Fibroblast of skin of right quadriceps (primary cell): Measurements from ENCODE around the gene RAB3A.
"Not testable (repeated sequence)": the region's sequence is repeated elsewhere in the genome, so short reads cannot be mapped to it uniquely, and the experiment has no call there.

Source experiments
- DNase-seq: peaks from one replicate; pipeline ENCODE4 v3.0.0-alpha.2; 2013

Gene RAB3A

DNA sequence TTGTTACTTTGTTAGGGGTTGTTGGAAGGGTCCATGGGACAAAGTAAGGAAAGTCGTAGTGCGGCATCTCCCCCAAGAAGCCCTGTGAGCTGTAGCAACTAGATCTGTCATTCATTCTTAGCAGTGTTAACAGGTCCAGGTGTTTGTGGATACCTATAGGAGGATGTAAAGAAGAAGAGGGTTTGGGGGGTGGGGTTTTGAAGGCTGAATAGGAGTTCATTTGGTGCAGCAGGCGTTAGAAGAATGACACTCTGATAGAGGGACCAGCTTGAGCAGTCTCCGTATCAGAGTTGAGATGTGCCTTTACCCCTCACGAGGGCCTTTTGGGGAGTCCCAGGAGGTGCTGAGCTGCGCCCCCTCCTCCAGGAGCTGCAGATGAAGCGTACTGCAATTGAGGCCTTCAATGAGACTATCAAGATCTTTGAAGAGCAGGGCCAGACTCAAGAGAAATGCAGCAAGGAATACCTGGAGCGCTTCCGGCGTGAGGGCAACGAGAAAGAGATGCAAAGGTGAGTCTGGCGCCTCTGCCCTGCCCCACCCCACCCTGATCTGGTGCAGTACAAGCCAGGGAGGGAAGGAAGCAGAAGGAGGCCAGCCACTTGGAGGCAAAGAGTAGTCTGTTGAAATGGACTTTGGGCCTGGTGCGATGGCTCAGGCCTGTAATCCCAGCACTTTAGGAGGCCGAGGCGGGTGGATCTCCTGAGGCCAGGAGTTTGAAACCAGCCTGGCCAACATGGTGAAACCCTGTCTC is 37.9 kb downstream of the RAB3A start:
- no peak for DNase-seq

DNA sequence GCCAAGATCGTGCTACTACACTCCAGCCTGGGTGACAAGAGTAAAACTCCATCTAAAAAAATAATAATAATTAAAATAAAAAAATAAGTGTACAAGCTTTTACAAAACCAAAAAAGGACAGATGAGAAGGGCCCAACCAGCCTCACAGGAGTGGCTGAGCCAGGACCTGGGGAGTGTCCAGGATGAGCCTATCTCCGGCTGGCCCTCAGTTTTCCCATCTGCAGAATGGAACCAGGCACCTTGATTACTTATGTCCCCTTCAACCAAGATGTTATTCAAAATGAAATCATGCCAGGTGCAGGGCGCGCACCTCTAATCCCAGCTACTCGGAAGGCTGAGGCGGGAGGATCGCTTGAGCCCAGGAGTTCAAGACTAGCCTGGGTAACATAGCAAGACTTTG is 39.8 kb downstream of the RAB3A start:
- no peak for DNase-seq

DNA sequence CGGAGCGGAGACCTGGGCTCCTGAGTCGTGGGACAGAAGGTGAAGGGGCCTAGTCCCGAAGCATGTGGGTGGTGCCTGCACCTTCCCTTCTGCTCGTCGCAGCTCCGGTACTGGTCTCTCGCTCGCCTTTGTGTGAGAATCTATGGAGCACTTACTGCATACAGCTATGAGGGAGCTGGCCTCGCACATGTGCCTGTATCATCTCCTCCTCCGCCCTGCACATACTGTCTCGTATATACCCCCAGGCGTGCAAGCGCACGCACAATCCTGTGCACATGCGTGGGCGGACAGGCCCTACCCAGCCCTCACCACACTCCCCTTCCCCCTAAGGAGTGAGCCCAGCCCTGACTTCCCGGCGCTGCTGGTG is 42.2 kb downstream of the RAB3A start:
- no peak for DNase-seq

DNA sequence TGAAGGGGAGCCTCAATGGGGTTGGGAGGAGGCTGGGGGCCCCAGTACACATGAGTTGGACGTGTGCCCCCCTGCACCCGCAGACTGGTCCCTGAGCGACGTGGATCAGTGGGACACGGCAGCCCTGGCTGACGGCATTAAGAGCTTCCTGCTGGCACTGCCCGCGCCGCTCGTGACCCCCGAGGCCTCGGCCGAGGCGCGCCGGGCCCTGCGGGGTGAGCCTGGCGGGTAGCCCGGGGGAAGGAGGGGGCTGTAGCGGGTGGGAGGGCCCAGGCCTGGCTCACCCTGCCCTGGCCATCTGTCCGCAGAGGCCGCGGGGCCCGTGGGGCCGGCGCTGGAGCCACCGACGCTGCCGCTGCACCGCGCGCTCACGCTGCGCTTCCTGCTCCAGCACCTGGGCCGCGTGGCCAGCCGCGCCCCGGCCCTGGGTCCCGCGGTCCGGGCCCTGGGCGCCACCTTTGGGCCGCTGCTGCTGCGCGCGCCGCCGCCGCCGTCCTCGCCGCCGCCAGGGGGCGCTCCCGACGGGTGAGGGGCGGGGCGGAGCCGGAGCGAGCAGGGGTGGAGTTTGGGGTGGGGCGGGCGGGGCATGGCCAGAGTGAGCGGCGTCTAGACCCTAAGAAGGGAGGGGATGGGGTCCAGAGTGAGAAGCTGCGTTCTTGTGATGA is 42.7 kb downstream of the RAB3A start:
- DNase-seq: peak; percentile 59

DNA sequence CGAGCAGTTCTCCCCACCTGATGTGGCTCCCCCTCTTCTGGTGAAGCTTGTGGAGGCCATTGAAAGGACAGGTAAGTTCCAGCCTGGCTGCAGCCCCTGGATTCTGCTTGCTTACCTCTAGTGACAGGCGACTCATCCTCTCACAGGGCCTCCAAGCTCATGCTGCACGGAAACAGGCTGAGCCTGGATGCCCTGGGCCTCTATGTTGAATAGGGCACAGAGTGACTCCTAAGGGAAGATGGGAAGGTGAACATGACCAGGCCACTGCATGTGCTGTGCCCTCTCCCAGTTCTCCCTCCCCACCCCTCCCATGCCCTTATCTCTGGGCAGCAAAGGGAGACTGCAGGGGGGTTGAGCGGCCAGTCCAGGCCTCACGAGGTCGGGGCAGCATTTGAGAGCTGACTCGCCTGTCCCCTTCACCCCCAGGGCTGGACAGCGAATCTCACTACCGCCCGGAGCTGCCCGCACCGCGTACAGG is 43.3 kb downstream of the RAB3A start:
- DNase-seq: no peak

DNA sequence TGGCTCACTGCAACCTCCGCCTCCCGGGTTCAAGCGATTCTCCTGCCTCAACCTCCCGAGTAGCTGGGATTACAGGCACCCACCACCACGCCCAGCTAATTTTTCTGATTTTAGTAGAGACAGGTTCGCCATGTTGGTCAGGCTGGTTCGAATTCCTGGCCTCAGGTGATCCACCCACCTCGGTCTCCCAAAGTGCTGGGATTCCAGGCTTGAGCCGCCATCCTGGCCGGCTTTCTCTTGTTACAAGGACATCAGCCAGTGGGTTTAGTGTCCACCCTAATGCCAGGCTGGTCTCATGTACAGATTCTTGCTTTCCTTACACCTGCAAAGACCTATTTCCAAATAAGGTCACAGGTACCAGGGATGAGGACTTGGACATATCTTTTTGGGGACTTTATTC is 44.0 kb downstream of the RAB3A start:
- DNase-seq: no peak

DNA sequence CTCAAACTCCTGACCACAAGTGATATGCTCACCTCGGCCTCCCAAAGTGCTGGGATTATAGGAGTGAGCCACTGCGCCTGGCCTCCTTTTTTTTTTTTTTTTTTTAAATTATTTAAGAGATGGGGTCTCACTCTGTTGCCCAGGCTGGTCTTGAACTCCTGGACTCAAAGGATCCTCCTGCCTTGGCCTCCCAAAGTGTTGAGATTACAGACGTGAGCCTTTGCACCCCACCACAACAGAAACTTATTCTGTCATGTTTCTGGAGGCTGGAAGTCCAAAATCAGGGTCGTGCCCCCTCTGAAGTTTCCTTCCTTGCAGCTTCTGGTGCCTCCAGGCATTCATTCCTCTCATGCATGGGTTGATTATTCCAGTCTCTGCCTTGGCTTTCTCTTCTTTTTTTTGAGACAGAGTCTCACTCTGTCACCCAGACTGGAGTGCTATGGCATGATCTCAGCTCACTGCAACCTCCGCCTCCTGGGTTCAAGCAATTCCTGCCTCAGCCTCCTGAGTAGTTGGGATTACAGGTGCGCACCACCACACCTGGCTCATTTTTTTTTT is 44.7 kb downstream of the RAB3A start:
- DNase-seq: not testable (repeated sequence)

DNA sequence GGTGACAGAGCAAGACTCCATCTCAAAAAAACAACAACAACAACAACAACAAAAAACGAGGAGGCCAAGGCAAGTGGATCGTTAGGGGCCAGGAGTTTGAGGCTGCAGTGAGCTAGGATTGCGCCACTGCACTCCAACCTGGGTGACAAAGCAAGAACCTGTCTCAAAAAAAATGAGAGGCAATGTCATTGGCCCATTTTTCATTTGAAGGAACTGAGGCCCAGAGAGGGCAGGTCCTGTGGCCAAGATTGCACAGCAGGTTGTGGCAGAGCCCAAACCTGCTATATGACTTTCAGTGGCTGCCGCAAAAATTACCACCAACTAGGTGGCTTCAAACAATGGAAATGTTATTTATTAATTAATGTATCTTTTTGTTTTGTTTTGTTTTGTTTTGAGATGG is 45.4 kb downstream of the RAB3A start:
- no peak for DNase-seq

DNA sequence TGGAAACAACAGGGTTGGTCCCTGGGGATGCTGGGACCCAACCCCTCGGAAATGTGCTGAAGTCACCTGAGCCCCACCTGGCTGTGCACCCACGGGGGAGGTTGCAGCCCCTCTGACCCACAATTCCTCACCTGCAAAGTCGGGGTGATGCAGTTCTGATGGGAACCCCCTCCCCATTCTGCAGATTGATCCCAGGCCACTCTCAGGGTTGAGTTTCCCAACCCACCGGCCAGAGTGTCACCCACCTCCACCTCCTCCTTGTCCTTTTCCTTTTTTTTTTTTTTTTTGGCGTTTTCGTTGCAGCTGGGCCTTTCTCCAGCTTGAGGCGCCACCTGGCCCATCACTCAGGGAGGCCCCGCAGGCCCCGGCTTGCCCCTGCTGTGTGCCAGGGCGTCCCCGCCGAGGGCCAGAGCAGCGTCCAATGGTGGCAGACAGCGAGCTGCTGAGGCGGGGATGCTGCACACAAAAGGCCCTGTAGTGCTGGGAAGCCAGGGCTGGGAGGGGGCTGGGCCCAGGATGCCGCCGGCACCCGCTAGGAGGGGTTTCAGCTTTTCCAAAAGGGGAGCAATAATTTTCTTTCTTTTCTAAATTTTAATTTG is 46.3 kb downstream of the RAB3A start:
- DNase-seq: no peak

DNA sequence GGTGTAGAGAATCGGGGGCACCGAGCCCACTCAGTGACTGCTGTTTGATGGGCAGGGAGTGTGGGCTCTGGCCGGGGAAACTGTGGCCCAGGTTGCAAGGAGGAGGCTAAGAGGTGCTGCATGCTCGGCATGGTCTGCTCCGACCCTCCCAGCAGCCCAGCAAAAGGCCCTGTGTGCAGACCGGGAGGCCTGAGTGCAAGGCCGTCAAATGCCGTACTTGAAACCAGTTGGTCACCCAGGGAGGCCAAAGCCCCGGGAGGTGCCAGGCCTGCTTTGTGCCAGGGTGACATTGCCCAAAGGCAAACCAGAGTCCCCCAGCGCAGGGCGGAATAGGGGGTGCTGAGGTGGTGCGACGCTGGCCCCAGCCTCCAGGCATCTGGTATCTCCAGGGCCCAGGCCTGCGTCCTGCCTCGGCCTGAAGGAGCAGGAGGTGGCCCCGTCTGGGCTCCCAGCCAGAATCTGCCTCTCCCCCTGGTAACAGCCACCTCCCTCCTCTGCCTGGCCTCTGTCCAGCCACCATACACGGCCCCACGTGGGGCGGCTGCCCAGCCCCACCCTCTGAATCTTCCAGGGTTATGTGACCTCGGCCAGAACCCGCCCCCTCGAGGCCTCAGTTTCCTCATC is 46.9 kb downstream of the RAB3A start:
- peak; percentile 59 for DNase-seq

DNA sequence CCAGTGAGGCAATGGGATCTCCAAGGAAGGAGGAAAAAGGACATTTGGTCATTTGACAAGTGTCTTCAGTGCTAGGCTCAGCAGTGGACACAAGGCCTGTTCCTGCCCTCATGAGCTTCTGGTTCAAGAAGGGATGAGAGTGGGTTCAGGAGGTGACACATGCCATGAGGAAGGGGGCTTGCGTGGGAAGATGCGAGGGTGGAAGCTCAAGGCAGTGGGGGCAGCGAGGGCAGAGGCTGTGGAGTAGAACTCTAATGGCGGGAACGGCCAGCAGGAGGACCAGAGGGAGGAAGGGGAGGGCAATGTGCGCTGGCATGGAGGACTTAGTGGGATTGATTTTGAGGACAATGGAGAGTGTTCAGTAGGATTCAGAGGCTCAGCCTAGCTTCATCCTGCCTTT is 47.6 kb downstream of the RAB3A start:
- DNase-seq: no peak

DNA sequence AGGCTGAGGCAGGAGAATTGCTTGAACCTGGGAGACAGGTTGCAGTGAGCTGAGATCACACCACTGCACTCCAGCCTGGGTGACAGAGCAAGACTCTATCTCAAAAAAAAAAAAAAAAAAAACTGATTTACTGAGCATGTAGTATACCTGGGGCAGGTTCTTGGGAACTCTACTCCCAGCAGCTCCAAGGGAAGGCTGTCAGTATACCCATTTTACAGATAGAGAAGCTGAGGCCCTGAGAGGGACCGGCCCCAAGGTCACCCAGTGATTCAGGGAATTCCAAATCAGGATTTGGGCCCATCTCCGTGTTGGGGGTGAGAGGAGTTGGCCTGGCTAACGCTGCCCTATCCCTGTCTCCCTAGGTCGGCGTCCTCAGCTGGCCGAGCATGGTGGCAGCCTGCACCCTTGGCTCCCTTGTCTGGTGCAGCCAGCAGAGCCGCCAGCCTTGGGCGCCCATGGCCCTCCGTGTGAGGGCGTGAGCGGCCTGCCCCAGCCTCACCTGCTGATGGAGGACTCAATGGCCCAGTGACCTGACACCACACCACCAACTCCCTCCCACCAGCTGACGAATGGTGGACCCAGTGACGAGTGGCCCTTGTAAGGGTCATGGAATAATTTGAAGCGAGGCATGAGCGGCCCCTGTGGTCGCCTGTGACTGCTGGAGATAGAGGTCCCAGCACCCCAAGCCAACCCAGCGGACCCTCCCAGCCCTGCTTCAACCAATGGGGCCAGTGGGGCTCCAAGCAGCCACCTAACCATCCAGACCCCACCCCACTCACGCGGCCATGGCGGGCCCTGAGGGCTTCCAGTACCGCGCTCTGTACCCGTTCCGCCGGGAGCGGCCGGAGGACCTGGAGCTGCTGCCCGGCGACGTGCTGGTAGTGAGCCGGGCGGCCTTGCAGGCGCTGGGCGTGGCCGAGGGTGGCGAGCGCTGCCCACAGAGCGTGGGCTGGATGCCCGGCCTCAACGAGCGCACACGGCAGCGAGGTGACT is 48.5 kb downstream of the RAB3A start:
- DNase-seq: no peak

DNA sequence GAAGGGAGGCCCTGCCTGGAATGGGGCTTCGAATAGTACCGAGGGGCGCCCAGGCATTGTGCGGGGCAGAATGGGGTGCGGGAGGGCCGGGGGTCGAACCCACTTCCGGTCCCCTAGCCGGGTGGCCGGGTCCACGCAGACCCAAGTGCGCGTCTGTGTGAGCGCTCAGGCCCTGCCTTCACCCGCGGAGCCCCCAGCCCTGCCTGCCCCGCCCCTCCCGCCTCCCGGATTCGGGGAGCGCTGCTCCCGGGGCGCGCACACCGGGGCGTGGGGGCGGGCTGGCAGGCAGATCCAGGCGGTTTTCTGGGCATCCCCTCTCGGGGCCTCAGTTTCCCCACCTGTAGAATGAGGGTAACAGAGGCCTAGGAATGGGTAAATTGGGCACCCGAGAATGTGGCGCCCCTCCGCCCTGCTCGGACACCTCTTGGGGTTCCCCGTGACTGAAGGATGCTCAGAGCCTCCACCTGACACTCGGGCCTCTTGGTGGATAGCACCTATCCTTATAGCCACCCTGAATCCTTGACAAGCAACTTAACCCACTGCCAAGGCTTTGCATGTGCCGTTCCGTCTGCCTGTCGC is 50.2 kb downstream of the RAB3A start:
- no peak for DNase-seq

DNA sequence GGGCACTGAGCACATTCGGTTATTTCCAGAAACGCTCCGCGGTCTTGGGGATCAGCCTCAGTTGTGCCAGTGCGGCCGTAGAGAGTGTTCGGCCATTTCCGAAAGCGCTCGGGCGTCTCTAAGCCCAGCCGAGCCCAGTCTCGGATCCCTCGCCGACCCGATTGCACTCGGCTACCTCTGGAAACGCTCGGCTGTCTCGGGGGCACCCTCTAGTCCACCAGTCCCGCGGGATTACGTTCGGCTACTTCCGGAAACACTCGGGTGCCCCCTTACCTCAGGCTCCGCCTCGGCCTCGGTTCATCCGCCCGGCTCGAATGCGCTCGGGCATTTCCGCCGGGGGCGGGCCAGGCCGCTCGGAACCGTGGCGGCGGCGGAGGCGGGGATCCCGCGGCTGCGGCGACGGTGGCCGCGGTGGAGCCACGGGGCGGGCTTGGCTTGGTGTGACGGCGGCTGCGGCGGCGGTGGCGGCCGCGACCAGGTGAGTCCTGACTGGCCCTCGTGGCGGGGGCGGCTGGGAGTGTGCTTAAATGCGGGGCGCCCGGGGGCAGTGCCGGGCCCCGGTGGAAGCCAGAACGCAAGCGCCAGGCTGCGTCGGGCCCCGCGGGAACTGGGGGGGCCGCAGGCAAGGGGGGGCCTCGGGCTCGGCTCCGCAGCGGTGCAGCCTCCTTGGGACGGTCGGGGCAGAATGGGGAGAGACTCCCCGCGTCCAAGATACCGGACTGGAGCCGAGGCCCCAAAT is 50.9 kb downstream of the RAB3A start, which contains the start of gene PIK3R2:
Gene PIK3R2, plus strand, starts transcription at position 347 of the 739 bp plus-strand sequence. CDS start 2,717 bp downstream, outside the sequence.
- DNase-seq: peak; percentile 98

DNA sequence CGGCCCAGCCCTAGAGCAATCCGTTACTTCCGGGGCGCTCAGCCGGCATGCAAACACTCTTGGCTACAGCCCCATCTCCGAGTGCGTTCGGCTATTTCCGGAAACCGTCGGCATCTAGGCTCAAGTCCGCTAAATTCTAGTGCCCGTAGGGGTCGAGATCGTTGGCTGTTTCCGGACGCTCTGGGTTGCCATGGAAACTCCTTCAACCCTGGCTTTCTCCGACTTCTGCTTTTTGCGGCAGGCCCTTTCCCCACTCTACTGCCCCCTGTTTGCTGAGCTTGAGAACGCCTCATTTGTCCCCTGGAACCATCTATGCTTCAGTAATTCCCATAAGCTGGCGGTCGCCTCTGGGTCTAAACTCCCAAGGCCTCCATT is 51.4 kb downstream of the RAB3A start:
- DNase-seq: peak; percentile 97

DNA sequence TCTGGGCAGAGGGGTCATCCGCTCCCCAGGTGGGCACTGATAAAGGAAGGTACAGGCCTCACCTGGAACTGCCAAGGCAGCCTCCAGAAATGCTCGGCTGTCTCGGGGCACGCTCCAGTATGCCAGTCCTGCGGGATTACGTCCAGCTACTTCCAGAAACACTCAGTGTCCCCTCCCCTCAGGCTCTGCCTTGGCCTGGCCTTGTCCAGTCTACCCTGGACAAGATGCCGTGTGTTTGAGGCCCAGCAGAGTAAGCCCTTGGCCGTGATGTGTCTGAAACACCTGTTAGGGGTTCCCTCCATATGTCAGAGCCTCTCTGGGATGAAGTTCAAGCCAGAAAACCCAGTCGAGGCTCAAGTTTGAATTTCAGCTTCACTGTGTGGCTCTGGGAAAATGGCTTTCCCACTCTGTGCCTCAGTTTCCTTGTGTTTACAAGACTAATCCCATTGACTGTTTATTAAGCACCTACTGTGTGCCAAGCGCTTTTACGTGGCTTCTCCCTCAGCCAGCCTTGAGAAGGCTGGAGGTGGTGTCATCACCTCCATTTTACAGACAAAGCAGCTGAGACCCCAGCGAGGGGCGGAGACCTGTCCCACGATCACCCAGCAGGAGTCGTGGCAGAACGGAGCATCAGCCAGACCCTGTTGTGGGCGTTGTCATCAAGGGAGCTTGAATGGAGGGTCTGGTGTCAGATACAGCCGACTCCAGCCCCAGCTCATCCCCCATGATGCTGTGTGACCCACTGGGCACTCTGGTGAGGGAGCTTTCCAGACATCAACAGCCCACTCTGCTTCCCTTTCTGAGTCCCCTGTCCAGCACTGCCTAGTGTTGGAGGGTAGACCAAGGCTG is 52.8 kb downstream of the RAB3A start:
- DNase-seq: no peak

DNA sequence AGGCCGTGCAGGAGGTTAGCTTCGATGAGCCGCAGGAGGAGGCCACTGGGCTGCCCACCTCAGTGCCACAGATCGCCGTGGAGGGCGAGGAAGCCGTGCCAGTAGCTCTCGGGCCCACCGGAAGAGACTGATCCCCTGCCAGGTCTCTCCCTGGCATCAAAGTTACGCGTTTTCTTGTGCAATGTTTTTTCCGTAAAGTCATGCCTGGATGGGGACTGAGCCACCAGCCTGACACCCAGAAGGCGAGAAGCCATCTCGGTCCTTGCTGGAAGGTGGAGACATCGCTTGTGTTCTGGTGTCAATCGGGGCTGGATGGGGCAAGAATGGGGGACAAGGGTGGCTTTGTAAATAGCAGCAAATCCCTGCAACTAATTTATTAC is 54.3 kb downstream of the RAB3A start:
- no peak for DNase-seq

DNA sequence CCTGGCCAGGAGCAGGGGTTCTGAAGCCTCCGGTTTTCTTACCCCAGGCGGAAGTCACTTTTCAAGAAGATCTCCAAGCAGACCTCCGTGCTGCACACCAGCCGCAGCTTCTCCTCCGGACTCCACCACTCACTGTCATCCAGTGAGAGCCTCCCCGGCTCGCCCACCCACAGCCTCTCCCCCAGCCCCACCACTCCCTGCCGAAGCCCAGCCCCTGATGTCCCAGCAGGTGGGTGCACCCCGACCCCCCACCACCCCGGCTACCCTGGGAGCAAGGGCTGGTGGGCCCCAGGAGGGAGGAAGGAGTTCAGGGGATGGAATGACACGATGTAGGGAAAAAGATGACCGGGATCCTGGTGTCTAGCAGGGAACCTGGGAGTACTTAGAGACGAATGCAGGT is 56.4 kb downstream of the RAB3A start:
- no peak for DNase-seq
